ENCODE measurements around the gene CARMIL3.

CARMIL3 gene

GRCh38 chr14:24078146-24078545, 26.3 kb downstream of the CARMIL3 start:
- no peak for DNase-seq (ENCODE audit: low read depth in 2 of 2)

GRCh38 chr14:24079491-24080141, 27.8 kb downstream of the CARMIL3 start:
- DNase-seq (ENCODE audit: low read depth in 2 of 2) = no peak

- no peak for DNase-seq (ENCODE audit: low read depth in 2 of 2)
These were observed 28.3 kb downstream of the CARMIL3 start for GRCh38 chr14:24080142-24080530.

- DNase-seq (ENCODE audit: low read depth in 2 of 2) = peak; percentile 53 to 72
These were observed 29.3 kb downstream of the CARMIL3 start for GRCh38 chr14:24080888-24081738.

- no peak for DNase-seq (ENCODE audit: low read depth in 2 of 2)
These were observed 30.0 kb downstream of the CARMIL3 start for GRCh38 chr14:24081739-24082211.

- DNase-seq (ENCODE audit: low read depth in 2 of 2) = no peak
These were observed 30.7 kb downstream of the CARMIL3 start for GRCh38 chr14:24082411-24083080.

- no peak for DNase-seq (ENCODE audit: low read depth in 2 of 2)
These were observed 31.7 kb downstream of the CARMIL3 start for GRCh38 chr14:24083462-24083861.

- no peak for DNase-seq (ENCODE audit: low read depth in 2 of 2)
These were observed 32.6 kb downstream of the CARMIL3 start for GRCh38 chr14:24084440-24084839.

- DNase-seq (ENCODE audit: low read depth in 2 of 2) = no peak
These were observed 33.4 kb downstream of the CARMIL3 start for GRCh38 chr14:24085215-24085614.

- no peak for DNase-seq (ENCODE audit: low read depth in 2 of 2)
These were observed 34.6 kb downstream of the CARMIL3 start for GRCh38 chr14:24086193-24086955.

- DNase-seq (ENCODE audit: low read depth in 2 of 2) = no peak
These were observed 35.2 kb downstream of the CARMIL3 start for GRCh38 chr14:24087004-24087403.

GRCh38 chr14:24088095-24088494, 36.3 kb downstream of the CARMIL3 start:
- DNase-seq (ENCODE audit: low read depth in 2 of 2) = no peak

GRCh38 chr14:24089890-24090289, 38.1 kb downstream of the CARMIL3 start:
- no peak for DNase-seq (ENCODE audit: low read depth in 2 of 2)

GRCh38 chr14:24092110-24092504, 40.3 kb downstream of the CARMIL3 start:
- no peak for DNase-seq (ENCODE audit: low read depth in 2 of 2)

- no peak for DNase-seq (ENCODE audit: low read depth in 2 of 2)
These were observed 40.8 kb downstream of the CARMIL3 start for GRCh38 chr14:24092505-24093206.

GRCh38 chr14:24093207-24093900, 41.5 kb downstream of the CARMIL3 start:
- no peak for DNase-seq (ENCODE audit: low read depth in 2 of 2)

GRCh38 chr14:24093901-24094840, 42.4 kb downstream of the CARMIL3 start, which contains the start of gene PCK2:
Gene PCK2, plus strand, starts transcription at chr14:24094311. Its CDS starts 95 bp downstream, at chr14:24094406.
- DNase-seq (ENCODE audit: low read depth in 2 of 2) = peak; percentile 83 to 90

- no peak for DNase-seq (ENCODE audit: low read depth in 2 of 2)
These were observed 43.0 kb downstream of the CARMIL3 start for GRCh38 chr14:24094841-24095270.

All from stimulated activated CD4-positive, alpha-beta T cell treated with anti-CD3 and anti-CD28 coated beads, Interleukin-4, amount 100 ng/mL, for 48 hours (primary cell).